GM12873 (cell line): ENCODE data around the gene DENND2A.

Experiments
- TF ChIP-seq, protein P1 (sequence below): IDR thresholded peaks from 2 replicates; pipeline ENCODE4 v1.5.1; 2012; ENCODE audit warnings: low read depth, mild to moderate bottlenecking, moderate library complexity, low read length, control low read depth; ENCODE audit not compliant: insufficient read depth; ENCODE audit errors: missing control alignments

The DENND2A gene

DNA sequence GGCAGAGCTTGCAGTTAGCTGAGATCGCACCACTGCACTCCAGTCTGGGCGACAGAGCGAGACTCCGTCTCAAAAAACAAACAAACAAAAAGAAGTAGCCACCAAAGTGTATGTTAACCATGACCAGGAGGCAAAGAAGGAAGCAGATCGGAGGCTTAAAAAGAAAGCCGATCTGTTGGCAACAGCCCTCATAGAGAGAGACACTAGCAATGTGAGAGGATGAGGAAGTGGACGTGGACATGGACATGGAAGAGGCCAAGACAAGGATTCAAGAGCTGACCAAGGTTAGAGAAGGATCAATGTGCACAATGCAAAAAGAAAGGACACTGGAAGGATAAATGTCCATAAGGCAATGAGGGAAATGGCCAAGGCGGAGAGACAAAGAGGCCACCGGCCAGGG lies 17.3 kb upstream of the DENND2A start:
- TF ChIP-seq, protein P1, sequence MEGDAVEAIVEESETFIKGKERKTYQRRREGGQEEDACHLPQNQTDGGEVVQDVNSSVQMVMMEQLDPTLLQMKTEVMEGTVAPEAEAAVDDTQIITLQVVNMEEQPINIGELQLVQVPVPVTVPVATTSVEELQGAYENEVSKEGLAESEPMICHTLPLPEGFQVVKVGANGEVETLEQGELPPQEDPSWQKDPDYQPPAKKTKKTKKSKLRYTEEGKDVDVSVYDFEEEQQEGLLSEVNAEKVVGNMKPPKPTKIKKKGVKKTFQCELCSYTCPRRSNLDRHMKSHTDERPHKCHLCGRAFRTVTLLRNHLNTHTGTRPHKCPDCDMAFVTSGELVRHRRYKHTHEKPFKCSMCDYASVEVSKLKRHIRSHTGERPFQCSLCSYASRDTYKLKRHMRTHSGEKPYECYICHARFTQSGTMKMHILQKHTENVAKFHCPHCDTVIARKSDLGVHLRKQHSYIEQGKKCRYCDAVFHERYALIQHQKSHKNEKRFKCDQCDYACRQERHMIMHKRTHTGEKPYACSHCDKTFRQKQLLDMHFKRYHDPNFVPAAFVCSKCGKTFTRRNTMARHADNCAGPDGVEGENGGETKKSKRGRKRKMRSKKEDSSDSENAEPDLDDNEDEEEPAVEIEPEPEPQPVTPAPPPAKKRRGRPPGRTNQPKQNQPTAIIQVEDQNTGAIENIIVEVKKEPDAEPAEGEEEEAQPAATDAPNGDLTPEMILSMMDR, result no peak

DNA sequence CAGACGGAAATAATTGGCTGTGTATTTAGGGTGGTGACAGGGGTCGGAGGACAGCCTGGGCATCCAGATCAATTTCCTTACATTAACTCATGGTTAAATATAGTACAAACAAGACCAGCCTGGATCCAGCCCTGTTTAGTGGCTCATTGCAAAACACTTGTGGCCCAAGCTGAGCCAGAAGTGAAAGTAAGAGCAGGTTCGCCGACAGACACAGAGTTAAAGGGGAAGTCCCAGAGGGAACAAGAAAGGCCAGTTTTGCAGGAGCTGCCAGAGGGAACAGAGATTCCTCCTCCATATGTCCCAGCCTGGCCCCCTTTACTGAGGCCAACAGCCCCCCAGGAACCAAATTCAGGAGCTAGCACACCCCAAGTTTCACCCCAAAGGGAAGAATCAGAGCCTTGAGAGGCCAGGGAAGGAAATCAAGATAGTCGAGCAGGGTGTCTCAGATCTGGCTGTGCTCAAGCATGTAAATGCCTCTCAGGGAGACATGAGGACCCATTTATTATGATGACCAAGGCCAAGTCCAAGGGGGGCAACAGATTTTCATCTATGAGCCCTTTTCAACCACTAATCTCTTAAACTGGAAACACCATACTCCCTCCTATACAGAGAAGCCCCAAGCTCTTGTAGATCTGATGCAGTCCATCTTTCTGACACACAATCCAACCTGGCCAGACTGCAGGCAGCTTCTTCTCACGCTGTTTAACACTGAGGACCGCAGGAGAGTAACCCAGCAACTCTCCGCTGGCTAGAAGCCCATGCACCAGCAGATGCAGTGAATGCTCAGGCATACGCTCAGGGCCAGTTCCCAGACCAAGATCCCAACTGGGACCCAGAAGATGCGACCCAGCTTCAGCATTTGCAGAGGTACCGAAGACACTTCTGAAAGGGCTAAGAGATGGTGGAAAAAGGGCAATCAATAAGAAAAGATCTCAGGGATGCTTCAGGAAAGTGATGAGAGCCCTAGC lies 16.2 kb upstream of the DENND2A start:
- TF ChIP-seq, protein P1, result no peak

DNA sequence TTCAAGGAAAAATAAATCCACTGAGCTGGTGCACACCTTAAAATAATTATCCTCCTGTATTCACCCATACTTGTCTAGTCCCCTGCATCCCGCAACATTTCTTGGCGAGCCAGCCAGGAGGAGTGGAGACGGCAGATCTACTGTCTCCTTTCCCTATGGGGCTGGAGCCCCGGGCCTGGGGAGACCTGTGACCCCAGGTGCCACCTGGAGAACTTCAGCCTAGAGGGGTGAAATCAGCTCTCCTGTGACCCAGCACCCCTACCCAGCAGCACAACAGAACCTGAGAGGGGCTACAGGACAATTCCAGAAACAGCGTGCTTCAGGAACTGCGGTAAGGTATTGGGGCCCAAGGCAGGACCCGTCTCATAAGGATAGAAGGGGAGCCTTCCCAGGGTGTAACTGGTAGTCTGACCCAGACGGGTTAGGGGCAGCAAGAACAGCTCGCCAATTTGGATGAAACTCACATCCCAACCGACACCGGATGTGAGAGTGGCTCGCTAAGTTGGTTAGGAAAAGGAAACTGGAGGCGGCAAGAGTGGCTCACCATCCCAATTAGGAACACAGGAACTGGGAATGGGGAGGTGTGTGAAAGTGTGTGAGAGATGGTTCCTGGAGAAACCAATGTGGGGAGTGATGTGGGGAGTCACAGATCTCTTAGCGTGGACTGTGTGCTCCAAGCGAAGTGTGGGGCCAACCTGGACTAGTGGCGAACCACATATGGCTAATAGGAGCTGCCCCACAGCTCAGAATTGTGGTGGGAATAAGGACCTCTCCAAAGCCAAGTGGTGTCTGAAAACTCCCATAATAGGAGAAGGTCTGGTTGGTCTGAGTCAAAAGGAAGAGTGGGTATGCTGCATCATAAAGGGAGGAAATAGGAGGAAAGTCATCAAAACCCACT lies 15.1 kb upstream of the DENND2A start:
- TF ChIP-seq, protein P1, result no peak

DNA sequence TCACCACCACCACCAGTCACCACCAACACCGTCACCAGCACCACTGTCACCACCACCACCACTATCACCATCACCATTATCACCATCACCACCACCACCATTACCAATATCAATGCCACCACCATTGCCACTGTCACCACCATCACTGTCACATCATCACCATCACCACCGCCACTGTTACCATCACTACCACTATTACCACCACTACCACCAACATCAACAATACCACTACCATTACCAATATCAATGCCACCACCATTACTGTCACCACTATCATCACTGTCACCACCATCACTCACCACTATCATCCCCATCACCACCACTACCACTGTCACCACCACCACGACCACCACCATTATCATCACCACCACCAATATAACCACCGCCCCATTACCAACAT lies 14.0 kb upstream of the DENND2A start:
- TF ChIP-seq, protein P1, result no peak

DNA sequence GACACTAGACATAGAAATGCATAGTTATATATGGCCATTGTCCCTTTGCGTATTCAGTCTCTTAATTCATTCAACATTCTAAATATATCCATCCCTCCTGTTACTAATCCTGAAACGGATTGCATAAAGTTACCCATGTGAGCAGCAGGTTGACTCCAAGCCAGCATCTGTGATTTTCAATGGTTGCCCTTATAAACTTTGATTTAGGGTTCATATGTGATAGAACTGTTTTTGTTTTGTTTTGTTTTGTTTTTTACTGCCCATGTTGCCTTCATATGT lies 13.4 kb upstream of the DENND2A start:
- TF ChIP-seq, protein P1, result no peak

DNA sequence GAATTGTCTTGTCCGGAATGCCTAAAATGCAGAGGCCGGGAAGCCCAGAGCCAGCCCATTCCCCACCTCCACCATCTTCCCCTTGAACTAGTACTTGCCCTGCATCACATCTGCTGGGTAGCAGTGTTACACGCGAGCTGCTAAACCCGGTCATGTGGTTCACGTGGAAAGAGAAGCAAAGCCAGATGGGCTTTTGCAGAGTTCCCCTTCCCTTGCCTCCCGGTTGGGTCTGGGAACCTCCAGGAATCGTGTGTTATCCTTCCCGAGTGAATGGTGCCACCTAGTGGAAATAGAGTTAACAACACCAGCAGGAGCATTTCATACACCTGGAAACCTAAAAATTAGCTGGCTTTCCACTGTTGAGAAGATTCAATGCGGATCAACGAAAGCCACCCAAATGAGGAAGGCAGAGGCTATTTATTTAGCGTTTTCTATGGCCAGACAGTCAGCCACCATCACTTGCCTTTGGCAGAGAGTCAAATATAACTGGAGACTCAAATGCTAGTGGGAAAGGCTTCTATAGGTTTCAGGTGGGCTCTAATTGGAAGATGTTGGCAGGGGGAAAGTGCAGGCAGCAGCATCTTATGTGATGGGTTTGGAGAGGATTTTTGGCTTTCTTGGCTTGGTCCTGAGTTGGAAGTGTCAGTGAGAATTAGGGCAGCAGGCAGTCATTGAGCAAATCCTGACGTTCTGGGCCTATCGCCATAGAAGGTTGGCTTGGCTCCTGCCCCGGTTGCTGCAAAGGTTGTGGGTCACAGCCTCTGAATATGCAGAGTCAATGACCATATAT lies 12.9 kb upstream of the DENND2A start:
- TF ChIP-seq, protein P1, result peak; percentile 86
